DMS53 (cell line): Measurements from ENCODE around the gene C14orf93.
A peak's percentile ranks its signal among the peaks of the same experiment; 100 is the strongest.

Experiments
- DNase-seq: peaks from one replicate; lab custom pipeline; 2025; lab: John Stamatoyannopoulos, UW

Gene C14orf93

GRCh38 chr14:23009939-23010726 is at the start of gene C14orf93:
C14orf93 (minus strand) TSS chr14:23010143; CDS start chr14:22999023, 11,120 bp downstream.
- DNase-seq, result peak; percentile 82

GRCh38 chr14:23058654-23059504 is 48.9 kb upstream of the C14orf93 start:
- no peak for DNase-seq

DNA sequence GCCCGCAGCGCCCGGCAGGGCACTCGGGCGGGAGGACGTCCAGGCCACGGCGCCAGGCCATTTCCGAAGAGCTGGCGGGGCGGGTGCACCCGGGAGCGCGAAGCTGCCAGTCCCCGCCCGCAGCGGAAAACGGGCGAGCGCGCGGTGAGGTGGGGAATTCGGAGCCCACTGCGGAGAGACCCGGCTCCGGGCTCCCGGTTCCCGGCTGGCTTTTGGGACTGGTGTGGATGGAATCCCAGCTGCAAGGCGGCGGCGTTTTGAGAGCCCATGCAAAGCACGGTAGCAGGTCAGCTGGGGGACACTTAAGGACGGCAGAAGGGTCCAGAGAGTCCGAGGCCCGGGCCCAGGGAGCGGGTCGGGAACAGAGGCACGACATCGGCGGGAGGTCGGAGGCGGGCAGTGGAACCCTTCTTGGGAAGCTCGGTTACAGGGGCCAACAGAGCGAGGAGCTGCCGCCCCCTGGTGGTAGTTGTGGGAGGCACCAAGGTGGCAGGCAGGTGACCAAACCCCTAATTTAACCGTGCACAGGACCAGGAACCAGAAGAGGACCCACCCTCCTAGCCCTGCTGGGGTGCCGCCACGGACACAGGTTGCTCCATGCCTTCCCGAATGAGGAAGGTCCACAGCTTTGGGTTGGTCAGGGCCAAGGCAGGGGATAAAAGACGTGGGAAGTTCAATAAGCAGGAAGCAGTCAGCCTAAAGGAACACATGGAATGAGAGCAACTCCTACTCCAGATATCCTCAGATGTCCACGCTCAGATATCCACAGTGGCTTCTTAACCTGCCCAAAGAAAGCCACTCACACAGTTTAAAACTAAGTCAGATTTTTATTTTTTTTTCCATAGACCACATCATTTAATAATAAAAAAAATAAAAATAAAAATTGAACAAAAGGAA is 48.1 kb upstream of the C14orf93 start:
- DNase-seq, result no peak

- DNase-seq, result no peak
These were observed 47.2 kb upstream of the C14orf93 start, which contains the start of gene CDH24 for GRCh38 chr14:23056956-23057756. CDH24 (minus strand) TSS chr14:23057520; CDS start chr14:23055733, 1,787 bp downstream.

GRCh38 chr14:23056145-23056955 is 46.4 kb upstream of the C14orf93 start:
- no peak for DNase-seq

DNA sequence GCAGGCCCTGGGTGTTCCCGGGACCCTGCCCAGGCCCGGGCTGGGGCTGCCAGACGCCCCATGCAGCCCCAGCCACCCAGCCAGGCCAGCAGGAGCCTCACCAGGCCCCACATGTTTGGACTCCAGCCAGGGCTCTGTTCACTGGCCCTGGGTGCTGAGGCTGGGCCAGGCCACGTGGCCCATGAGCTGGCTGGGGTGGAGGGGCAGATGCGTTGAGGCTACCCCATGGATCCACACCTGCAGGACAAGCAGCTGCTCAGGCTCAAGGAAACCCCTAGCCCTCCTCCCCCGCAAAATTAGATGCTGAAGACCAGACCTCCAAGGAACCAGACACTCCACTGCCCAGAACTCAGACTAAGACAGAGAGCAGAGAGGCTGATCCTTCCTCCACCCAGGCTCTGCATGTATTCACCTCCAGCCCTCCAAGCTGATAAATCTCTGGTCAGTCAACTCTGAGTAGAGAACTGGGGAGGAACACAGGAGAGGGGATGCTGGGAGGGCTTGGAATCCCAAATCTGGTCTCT is 45.7 kb upstream of the C14orf93 start:
- DNase-seq, result no peak

- DNase-seq, result no peak
These were observed 45.2 kb upstream of the C14orf93 start for GRCh38 chr14:23055147-23055550.

- DNase-seq, result no peak
These were observed 44.3 kb upstream of the C14orf93 start for GRCh38 chr14:23054000-23054811.

- DNase-seq, result no peak
These were observed 43.5 kb upstream of the C14orf93 start for GRCh38 chr14:23053426-23053825.

DNA sequence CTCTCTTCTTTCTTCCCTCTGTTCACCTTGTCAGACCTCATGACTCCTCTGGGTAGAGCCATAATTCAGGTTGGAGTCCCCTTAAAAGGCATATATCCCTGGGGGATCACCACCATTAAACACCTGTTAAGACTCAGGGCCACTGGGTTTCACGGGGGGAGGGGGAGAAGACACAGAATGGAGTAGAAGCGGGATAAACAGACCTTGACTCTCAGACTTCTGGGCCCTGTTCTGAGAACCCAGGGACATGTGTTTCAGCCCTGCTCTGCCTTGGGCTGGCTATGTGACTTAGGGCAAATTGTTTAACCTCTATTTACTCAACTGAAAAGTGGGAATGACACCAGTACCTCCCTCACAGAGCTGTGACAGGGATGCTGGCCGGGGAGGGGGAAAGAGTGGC is 42.7 kb upstream of the C14orf93 start:
- DNase-seq, result no peak

- no peak for DNase-seq
These were observed 42.3 kb upstream of the C14orf93 start for GRCh38 chr14:23052182-23052623.

GRCh38 chr14:23051141-23052057 is 41.5 kb upstream of the C14orf93 start:
- DNase-seq, result no peak

DNA sequence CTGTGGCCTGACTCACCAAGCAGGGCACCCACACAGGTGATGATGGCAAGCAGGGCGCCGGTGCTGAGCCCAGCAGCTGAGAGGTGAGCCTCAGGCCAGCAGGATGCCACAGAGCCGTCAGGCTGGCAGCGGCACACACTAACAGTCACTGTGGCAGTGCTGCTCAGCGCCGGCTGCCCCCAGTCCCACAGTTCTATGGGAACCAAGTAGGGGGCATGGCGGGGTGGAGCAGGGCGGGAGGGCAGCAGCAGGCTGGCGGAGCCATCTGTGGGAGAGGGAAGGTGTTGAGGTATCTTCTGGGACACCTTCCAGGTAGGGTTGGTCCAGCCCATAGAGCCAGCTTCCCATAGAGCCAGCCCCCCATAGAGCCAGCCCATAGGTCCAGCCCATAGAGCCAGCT is 39.1 kb upstream of the C14orf93 start:
- no peak for DNase-seq

- no peak for DNase-seq
These were observed 38.1 kb upstream of the C14orf93 start for GRCh38 chr14:23047751-23048693.

- no peak for DNase-seq
These were observed 37.2 kb upstream of the C14orf93 start for GRCh38 chr14:23047034-23047634.
